ACC112 (cell line): Measurements from ENCODE around the gene ESRP2.
A peak's percentile ranks its signal among the peaks of the same experiment; 100 is the strongest.

Source experiments
- H2AFZ ChIP-seq: fragments of 200-600 bp; sonication (generic); one replicate; pipeline ENCODE4 v1.6.0; 2017; ENCODE audit warnings: antibody characterized with exemption, low read length; ENCODE audit not compliant: unreplicated experiment
- H3K27ac ChIP-seq: fragments of 200-600 bp; sonication (generic); 2 replicates; pipeline ENCODE4 v1.5.1; 2014; ENCODE audit warnings: low read depth, mild to moderate bottlenecking, antibody characterized with exemption, low read length, moderate library complexity
- H3K27me3 ChIP-seq: fragments of 200-600 bp; sonication (generic); 2 replicates; pipeline ENCODE4 v1.6.1; 2014; ENCODE audit warnings: mild to moderate bottlenecking, antibody characterized with exemption, low read length, moderate library complexity, mixed read lengths; ENCODE audit not compliant: insufficient read depth
- H3K36me3 ChIP-seq: fragments of 200-600 bp; sonication (generic); 2 replicates; pipeline ENCODE4 v1.6.1; 2016; ENCODE audit warnings: mild to moderate bottlenecking, antibody characterized with exemption, low read length, moderate library complexity, mixed read lengths; ENCODE audit not compliant: insufficient read depth
- H3K4me1 ChIP-seq: fragments of 200-600 bp; sonication (generic); one replicate; pipeline ENCODE4 v1.6.1; 2016; ENCODE audit warnings: low read length, mixed read lengths; ENCODE audit not compliant: insufficient read depth, unreplicated experiment, control insufficient read depth
- H3K4me3 ChIP-seq: fragments of 200-600 bp; sonication (generic); 2 replicates; pipeline ENCODE4 v1.5.1; 2014; ENCODE audit warnings: mild to moderate bottlenecking, low read depth, low read length
- H3K79me2 ChIP-seq: fragments of 200-600 bp; sonication (generic); one replicate; pipeline ENCODE4 v1.6.0; 2016; ENCODE audit warnings: low read length; ENCODE audit not compliant: control insufficient read depth, unreplicated experiment, insufficient read depth

Gene ESRP2

GRCh38 chr16:68274441-68274840 is 38.5 kb upstream of the ESRP2 start:
- Histone ChIP-seq H3K36me3 (no peaks in the 10 kb centered on the region; the same call in 1 of the 2 replicates), H3K4me1 (no peaks in the 10 kb centered on the region), H3K27ac (no peak overlapping the region), H2AFZ (no peak overlapping the region), H3K27me3 (no peaks in the 10 kb centered on the region), H3K79me2 (peaks cover 49% of the 10 kb centered on the region), H3K4me3 (no peak overlapping the region)

GRCh38 chr16:68273896-68274295 is 38.0 kb upstream of the ESRP2 start:
- Histone ChIP-seq H3K27ac (no peak overlapping the region), H3K36me3 (no peaks in the 10 kb centered on the region; the same call in 1 of the 2 replicates), H2AFZ (no peak overlapping the region), H3K79me2 (peaks cover 55% of the 10 kb centered on the region), H3K4me3 (no peak overlapping the region), H3K4me1 (no peaks in the 10 kb centered on the region), H3K27me3 (no peaks in the 10 kb centered on the region)

- Histone ChIP-seq H3K4me3 (no peak overlapping the region), H3K27me3 (no peaks in the 10 kb centered on the region), H3K79me2 (peaks cover 59% of the 10 kb centered on the region), H3K4me1 (no peaks in the 10 kb centered on the region), H3K36me3 (no peaks in the 10 kb centered on the region; the same call in 1 of the 2 replicates), H2AFZ (no peak overlapping the region), H3K27ac (no peak overlapping the region)
Measured at GRCh38 chr16:68273459-68273858, 37.5 kb upstream of the ESRP2 start.

- Histone ChIP-seq H3K4me3 (no peak overlapping the region), H3K27ac (no peak overlapping the region), H3K27me3 (no peaks in the 10 kb centered on the region), H3K36me3 (no peaks in the 10 kb centered on the region; the same call in 1 of the 2 replicates), H2AFZ (no peak overlapping the region), H3K79me2 (peaks cover 67% of the 10 kb centered on the region), H3K4me1 (peaks cover 8% of the 10 kb centered on the region)
Measured at GRCh38 chr16:68272507-68273209, 36.7 kb upstream of the ESRP2 start.

GRCh38 chr16:68270353-68270752 is 34.4 kb upstream of the ESRP2 start:
- no peak overlapping the region for H3K27ac ChIP-seq
- H3K36me3 ChIP-seq: no peaks in the 10 kb centered on the region; the same call in 1 of the 2 replicates
- H3K4me1 ChIP-seq: peaks cover 20% of the 10 kb centered on the region
- H3K4me3 ChIP-seq: no peak overlapping the region
- no peaks in the 10 kb centered on the region for H3K27me3 ChIP-seq
- H2AFZ ChIP-seq: no peak overlapping the region
- H3K79me2 ChIP-seq: peaks cover 81% of the 10 kb centered on the region

GRCh38 chr16:68269793-68270192 is 33.9 kb upstream of the ESRP2 start:
- Histone ChIP-seq H3K36me3 (no peaks in the 10 kb centered on the region; the same call in 1 of the 2 replicates), H3K4me3 (no peak overlapping the region), H2AFZ (no peak overlapping the region), H3K27me3 (no peaks in the 10 kb centered on the region), H3K27ac (no peak overlapping the region), H3K79me2 (peaks cover 81% of the 10 kb centered on the region), H3K4me1 (peaks cover 20% of the 10 kb centered on the region)

- H3K79me2 ChIP-seq: peaks cover 66% of the 10 kb centered on the region
- peaks cover 20% of the 10 kb centered on the region for H3K4me1 ChIP-seq
- no peaks in the 10 kb centered on the region for H3K27me3 ChIP-seq
- H3K36me3 ChIP-seq: no peaks in the 10 kb centered on the region
- H3K27ac ChIP-seq: no peak overlapping the region
- no peak overlapping the region for H2AFZ ChIP-seq
- no peak overlapping the region for H3K4me3 ChIP-seq
Measured at GRCh38 chr16:68267612-68268405, 31.9 kb upstream of the ESRP2 start.

- H3K27ac ChIP-seq: peak overlapping the region; percentile 75
- H3K27me3 ChIP-seq: no peaks in the 10 kb centered on the region
- peak overlapping the region; percentile 93 for H3K4me3 ChIP-seq
- H3K36me3 ChIP-seq: no peaks in the 10 kb centered on the region
- H2AFZ ChIP-seq: peak overlapping the region; percentile 10
- H3K79me2 ChIP-seq: peaks cover 43% of the 10 kb centered on the region
- H3K4me1 ChIP-seq: peaks cover 20% of the 10 kb centered on the region
Measured at GRCh38 chr16:68265078-68265920, 29.4 kb upstream of the ESRP2 start.

- Histone ChIP-seq H3K79me2 (peaks cover 34% of the 10 kb centered on the region), H3K27ac (peak within 1 kb of the TSS; percentile 75), H2AFZ (peak within 1 kb of the TSS; percentile 78), H3K36me3 (peaks cover 7% of the 10 kb centered on the region; the same call in 1 of the 2 replicates), H3K4me3 (peak within 1 kb of the TSS; percentile 93), H3K27me3 (no peaks in the 10 kb centered on the region), H3K4me1 (peaks cover 20% of the 10 kb centered on the region)
Measured at GRCh38 chr16:68264128-68265077, 28.5 kb upstream of the ESRP2 start, which contains the start of gene SLC7A6. TSS of gene SLC7A6 (plus strand) at chr16:68264526. CDS start at chr16:68274727, 10,201 bp downstream.
